ENCODE data around the gene GALNTL6. TPM values are rescaled to one million over a fixed set of nuclear protein-coding genes. Genes with fewer than 3 reads are reported as not detected.

The GALNTL6 gene
- total RNA-seq, 1 experiment from 2014 or later, result not detected

DNA sequence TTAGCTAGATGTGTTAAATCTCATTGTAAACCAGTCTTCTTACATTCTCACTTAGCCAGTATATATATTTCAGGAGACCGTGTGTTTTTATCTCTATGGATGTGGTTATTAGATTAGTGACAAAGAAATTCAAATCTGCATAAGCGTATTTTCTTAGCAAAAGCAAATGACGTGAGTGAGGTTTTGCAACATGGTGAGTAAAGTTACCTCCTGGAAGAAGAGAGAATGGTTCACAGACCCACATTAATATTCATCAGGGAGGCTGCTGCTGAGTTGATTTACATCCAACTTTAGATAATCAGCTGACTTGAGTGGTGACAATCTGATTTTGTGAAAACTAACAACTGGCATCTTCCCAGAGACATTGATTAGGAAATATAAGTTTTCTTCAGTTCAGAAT lies 765.5 kb downstream of the GALNTL6 start:
- intact Hi-C loops (cut with micrococcal nuclease), result no loop called here
- no peak overlapping the region for H3K9ac ChIP-seq (ENCODE audit: low read length)
- H3K9me2 ChIP-seq (ENCODE audit: insufficient read depth), result no peaks in the 10 kb centered on the region
- BruUV-seq (replicated peaks), result no TSS peak
- CTCF ChIA-PET, result no interaction called here
- POLR2A ChIA-PET, result no interaction called here
- H3K27me3 ChIP-seq (ENCODE audit: insufficient read depth, low read length), result no peaks in the 10 kb centered on the region
- no peak overlapping the region for H3K4me3 ChIP-seq (replicated peaks in 1 of 2; ENCODE audit: low read depth in 1 of 2, low read length in 2 of 2)
- H3K36me3 ChIP-seq (ENCODE audit: control insufficient read depth in 1 of 2, insufficient read depth in 2 of 2, low read length in 2 of 2), result no peaks in the 10 kb centered on the region
- no peaks in the 10 kb centered on the region for H3K79me2 ChIP-seq (ENCODE audit: insufficient read depth, low read length)
- DNase-seq (ENCODE audit: low read depth, low spot score) (no peak), ATAC-seq (no peak)
- H2AFZ ChIP-seq (ENCODE audit: low read depth, low read length, poor library complexity, severe bottlenecking), result no peak overlapping the region
- H3K4me2 ChIP-seq (ENCODE audit: low read length), result no peak overlapping the region
- TF ChIP-seq POLR2AphosphoS5 (IDR thresholded peaks at IDR 0.05; ENCODE audit: low read depth, low read length) (no peak), CBX3 (IDR thresholded peaks at IDR 0.05; ENCODE audit: low read depth) (no peak), EZH2 (IDR thresholded peaks at IDR 0.05) (no peak), SRF (IDR thresholded peaks at IDR 0.05; ENCODE audit: low read depth) (no peak), ZNF274 (IDR thresholded peaks at IDR 0.05; ENCODE audit: low read depth, low read length) (no peak), SIN3A (IDR thresholded peaks at IDR 0.05; ENCODE audit: low read depth) (no peak), CEBPB (IDR thresholded peaks at IDR 0.05; ENCODE audit: low read depth) (no peak), FOSL1 (IDR thresholded peaks at IDR 0.05; ENCODE audit: low read depth) (no peak), YY1 (IDR thresholded peaks at IDR 0.05; ENCODE audit: extremely low read depth, insufficient replicate concordance, low read depth, low read length) (no peak), TCF7L2 (IDR thresholded peaks at IDR 0.05; ENCODE audit: borderline replicate concordance, extremely low read depth, insufficient read depth, insufficient read length) (no peak)
- TF ChIP-seq, protein P1, sequence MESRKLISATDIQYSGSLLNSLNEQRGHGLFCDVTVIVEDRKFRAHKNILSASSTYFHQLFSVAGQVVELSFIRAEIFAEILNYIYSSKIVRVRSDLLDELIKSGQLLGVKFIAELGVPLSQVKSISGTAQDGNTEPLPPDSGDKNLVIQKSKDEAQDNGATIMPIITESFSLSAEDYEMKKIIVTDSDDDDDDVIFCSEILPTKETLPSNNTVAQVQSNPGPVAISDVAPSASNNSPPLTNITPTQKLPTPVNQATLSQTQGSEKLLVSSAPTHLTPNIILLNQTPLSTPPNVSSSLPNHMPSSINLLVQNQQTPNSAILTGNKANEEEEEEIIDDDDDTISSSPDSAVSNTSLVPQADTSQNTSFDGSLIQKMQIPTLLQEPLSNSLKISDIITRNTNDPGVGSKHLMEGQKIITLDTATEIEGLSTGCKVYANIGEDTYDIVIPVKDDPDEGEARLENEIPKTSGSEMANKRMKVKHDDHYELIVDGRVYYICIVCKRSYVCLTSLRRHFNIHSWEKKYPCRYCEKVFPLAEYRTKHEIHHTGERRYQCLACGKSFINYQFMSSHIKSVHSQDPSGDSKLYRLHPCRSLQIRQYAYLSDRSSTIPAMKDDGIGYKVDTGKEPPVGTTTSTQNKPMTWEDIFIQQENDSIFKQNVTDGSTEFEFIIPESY (IDR thresholded peaks at IDR 0.05; ENCODE audit: extremely low read depth, insufficient replicate concordance, low read length), result no peak
- TF ChIP-seq, protein P2, sequence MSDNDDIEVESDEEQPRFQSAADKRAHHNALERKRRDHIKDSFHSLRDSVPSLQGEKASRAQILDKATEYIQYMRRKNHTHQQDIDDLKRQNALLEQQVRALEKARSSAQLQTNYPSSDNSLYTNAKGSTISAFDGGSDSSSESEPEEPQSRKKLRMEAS (IDR thresholded peaks at IDR 0.05), result no peak
- TF ChIP-seq, protein P3, sequence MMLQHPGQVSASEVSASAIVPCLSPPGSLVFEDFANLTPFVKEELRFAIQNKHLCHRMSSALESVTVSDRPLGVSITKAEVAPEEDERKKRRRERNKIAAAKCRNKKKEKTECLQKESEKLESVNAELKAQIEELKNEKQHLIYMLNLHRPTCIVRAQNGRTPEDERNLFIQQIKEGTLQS (IDR thresholded peaks at IDR 0.05), result no peak
- TF ChIP-seq, protein P4, sequence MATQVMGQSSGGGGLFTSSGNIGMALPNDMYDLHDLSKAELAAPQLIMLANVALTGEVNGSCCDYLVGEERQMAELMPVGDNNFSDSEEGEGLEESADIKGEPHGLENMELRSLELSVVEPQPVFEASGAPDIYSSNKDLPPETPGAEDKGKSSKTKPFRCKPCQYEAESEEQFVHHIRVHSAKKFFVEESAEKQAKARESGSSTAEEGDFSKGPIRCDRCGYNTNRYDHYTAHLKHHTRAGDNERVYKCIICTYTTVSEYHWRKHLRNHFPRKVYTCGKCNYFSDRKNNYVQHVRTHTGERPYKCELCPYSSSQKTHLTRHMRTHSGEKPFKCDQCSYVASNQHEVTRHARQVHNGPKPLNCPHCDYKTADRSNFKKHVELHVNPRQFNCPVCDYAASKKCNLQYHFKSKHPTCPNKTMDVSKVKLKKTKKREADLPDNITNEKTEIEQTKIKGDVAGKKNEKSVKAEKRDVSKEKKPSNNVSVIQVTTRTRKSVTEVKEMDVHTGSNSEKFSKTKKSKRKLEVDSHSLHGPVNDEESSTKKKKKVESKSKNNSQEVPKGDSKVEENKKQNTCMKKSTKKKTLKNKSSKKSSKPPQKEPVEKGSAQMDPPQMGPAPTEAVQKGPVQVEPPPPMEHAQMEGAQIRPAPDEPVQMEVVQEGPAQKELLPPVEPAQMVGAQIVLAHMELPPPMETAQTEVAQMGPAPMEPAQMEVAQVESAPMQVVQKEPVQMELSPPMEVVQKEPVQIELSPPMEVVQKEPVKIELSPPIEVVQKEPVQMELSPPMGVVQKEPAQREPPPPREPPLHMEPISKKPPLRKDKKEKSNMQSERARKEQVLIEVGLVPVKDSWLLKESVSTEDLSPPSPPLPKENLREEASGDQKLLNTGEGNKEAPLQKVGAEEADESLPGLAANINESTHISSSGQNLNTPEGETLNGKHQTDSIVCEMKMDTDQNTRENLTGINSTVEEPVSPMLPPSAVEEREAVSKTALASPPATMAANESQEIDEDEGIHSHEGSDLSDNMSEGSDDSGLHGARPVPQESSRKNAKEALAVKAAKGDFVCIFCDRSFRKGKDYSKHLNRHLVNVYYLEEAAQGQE (IDR thresholded peaks at IDR 0.05; ENCODE audit: low read depth), result no peak
- H3K4me1 ChIP-seq (ENCODE audit: control insufficient read depth in 1 of 2, insufficient read depth in 2 of 2, low read length in 2 of 2), result no peaks in the 10 kb centered on the region
- H3K9me3 ChIP-seq (ENCODE audit: control insufficient read depth in 1 of 2, insufficient read depth in 1 of 2, low read depth in 1 of 2, low read length in 2 of 2), result no peaks in the 10 kb centered on the region
- H4K20me1 ChIP-seq (ENCODE audit: insufficient read depth), result no peaks in the 10 kb centered on the region
- RAD21 ChIA-PET (ENCODE audit: low non-redundant PET in 1 of 2, low total read pairs in 2 of 2, uncharacterized antibody in 2 of 2, unreplicated experiment in 2 of 2), result no interaction called here
- no peak overlapping the region for H3K27ac ChIP-seq (ENCODE audit: low read depth, low read length)
